ENCODE data around the gene TRAK2.

DNA sequence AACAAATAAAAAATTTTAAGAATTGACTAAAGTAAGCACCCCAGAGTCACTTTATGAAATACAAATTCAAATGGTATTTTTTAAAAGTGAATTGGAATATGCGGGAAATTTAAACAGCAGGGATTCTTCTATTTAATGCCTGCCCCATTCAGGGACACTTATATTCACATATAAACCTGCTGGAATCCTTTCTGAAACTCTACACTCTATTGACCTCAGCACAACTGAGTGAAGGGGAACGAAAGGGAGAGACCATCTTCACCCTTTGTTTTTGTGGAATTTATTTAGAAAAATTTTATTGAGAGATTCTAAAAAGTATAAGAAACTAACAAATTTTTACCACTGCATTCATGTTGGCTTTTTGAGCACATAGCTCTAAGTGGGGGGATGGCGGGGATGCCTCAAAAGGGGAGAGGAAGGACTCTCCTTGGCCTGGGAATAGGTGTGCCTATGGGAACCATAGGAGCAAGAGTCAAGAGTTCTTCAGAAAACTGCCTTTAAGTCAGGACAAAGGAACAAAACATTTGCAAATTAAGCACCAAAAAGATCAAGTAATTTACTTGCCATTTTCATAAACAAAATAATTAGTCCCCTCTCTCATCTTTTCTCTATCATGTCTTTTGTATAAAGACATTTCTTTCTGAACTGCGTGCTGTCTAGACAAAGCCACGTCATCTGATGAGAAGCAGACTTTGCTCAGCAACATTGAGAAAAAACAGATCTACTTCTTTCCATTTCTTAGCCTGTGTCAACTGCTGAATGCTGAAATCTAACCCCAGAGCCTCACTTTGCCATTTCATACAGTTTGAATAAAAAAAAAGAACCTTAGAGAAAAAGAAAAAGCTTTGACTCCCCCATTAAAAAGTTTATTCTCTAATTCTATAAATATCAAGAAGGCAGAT is 72.5 kb downstream of the TRAK2 start:
- TF ChIP-seq POLR2A (IDR thresholded peaks at IDR 0.05) (no peak), POLR2AphosphoS5 (IDR thresholded peaks at IDR 0.05; ENCODE audit: insufficient read depth in 1 of 2, low read depth in 1 of 2) (no peak)
- TF ChIP-seq, protein P1, sequence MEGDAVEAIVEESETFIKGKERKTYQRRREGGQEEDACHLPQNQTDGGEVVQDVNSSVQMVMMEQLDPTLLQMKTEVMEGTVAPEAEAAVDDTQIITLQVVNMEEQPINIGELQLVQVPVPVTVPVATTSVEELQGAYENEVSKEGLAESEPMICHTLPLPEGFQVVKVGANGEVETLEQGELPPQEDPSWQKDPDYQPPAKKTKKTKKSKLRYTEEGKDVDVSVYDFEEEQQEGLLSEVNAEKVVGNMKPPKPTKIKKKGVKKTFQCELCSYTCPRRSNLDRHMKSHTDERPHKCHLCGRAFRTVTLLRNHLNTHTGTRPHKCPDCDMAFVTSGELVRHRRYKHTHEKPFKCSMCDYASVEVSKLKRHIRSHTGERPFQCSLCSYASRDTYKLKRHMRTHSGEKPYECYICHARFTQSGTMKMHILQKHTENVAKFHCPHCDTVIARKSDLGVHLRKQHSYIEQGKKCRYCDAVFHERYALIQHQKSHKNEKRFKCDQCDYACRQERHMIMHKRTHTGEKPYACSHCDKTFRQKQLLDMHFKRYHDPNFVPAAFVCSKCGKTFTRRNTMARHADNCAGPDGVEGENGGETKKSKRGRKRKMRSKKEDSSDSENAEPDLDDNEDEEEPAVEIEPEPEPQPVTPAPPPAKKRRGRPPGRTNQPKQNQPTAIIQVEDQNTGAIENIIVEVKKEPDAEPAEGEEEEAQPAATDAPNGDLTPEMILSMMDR (IDR thresholded peaks at IDR 0.05): no peak

Measured in vagina (tissue), 2 donors.